Endothelial cell of umbilical vein (primary cell): ENCODE data around the gene ARRB1.

ENCODE experiments used
- POLR2A ChIP-seq: IDR thresholded peaks from 2 replicates; pipeline ENCODE4 v1.6.1; 2012; ENCODE audit warnings: low read depth, mild to moderate bottlenecking, control low read depth, low read length
- POLR2AphosphoS5 ChIP-seq: IDR thresholded peaks from 2 replicates; pipeline ENCODE4 v1.6.1; 2012; ENCODE audit warnings: low read depth, mild to moderate bottlenecking, control low read depth, low read length, moderate library complexity; ENCODE audit not compliant: insufficient read depth

DNA sequence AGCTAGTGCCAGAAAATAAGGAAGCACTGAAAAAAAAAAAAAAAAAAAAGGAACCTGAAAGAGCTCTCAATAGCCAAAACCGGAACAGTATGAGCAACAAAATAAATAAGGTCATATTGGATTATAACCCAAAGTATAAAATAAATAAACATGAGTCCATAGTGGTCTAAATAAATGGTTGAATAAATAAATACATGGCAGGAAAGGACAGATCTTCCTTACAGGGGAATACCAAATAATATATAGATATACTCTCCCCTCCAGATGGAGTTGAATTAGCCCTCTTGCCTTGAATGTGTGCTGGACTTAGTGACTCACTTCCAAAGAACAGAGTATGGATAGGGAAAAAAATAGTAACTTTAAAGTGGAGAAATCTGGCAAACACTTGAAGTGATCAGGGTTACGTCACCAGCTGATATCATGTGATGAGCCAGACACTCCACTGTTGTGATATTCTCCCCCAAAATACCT is 14.3 kb upstream of the ARRB1 start:
- no peak for TF ChIP-seq POLR2A
- no peak for TF ChIP-seq POLR2AphosphoS5
